Fibroblast of lung (primary cell): ENCODE results near the gene RRAS2.

Experiments used
- EZH2 ChIP-seq: IDR thresholded peaks from 2 replicates; pipeline ENCODE4 v1.5.1; 2012; ENCODE audit warnings: low read length, control low read depth, mild to moderate bottlenecking; ENCODE audit errors: missing control alignments
- TF ChIP-seq, protein P1 (sequence below), 2 donors: IDR thresholded peaks in 1 of 2; conservative IDR thresholded peaks in 1 of 2; 1 replicate in 1 of 2; 2 replicates in 1 of 2; pipeline ENCODE4 v1.5.1; 2011 to 2012; ENCODE audit warnings: low read length in 2 of 2, control low read depth in 1 of 2, inconsistent platforms in 1 of 2, low read depth in 1 of 2, mild to moderate bottlenecking in 1 of 2

DNA sequence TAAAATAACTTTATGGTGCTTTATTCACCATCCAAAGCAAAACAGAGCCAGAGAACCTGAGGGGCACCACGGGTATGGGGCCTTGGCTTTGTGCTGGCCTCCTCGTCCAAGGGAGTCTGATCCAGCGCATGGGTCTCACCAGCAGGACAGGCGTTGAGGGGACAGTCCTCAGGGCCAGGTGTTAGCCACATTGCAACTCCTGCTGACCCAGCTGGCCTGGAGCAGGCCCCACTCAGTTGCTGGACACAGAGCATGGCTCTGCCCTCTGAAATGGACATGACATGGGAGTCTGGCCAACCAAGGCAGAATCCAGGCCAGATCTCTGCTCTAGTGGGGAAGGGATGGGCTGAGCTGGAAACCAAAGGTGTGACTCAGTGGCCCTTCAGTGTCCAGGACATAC, 116.2 kb downstream of the RRAS2 start:
- TF ChIP-seq, protein P1, sequence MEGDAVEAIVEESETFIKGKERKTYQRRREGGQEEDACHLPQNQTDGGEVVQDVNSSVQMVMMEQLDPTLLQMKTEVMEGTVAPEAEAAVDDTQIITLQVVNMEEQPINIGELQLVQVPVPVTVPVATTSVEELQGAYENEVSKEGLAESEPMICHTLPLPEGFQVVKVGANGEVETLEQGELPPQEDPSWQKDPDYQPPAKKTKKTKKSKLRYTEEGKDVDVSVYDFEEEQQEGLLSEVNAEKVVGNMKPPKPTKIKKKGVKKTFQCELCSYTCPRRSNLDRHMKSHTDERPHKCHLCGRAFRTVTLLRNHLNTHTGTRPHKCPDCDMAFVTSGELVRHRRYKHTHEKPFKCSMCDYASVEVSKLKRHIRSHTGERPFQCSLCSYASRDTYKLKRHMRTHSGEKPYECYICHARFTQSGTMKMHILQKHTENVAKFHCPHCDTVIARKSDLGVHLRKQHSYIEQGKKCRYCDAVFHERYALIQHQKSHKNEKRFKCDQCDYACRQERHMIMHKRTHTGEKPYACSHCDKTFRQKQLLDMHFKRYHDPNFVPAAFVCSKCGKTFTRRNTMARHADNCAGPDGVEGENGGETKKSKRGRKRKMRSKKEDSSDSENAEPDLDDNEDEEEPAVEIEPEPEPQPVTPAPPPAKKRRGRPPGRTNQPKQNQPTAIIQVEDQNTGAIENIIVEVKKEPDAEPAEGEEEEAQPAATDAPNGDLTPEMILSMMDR (conservative IDR thresholded peaks at IDR 0.05 in 1 of 2, IDR thresholded peaks at IDR 0.05 in 1 of 2; ENCODE audit: low read depth in 1 of 2, low read length in 2 of 2): no peak
- no peak for TF ChIP-seq EZH2
